Lower leg skin (tissue), 3 donors: ENCODE results near the gene OSBPL9.

Experiments
- CTCF ChIP-seq, 3 donors: fragments of 450-650 bp; IDR thresholded peaks; one replicate each; pipeline ENCODE4 v1.5.1; 2016; ENCODE audit warnings: antibody characterized with exemption in 3 of 3, mild to moderate bottlenecking in 3 of 3, moderate library complexity in 2 of 3
- POLR2A ChIP-seq, 2 donors: fragments of 450-650 bp; IDR thresholded peaks; one replicate each; pipeline ENCODE4 v1.6.1; 2016 to 2017; ENCODE audit warnings: antibody characterized with exemption in 2 of 2, mild to moderate bottlenecking in 1 of 2, moderate library complexity in 1 of 2

DNA sequence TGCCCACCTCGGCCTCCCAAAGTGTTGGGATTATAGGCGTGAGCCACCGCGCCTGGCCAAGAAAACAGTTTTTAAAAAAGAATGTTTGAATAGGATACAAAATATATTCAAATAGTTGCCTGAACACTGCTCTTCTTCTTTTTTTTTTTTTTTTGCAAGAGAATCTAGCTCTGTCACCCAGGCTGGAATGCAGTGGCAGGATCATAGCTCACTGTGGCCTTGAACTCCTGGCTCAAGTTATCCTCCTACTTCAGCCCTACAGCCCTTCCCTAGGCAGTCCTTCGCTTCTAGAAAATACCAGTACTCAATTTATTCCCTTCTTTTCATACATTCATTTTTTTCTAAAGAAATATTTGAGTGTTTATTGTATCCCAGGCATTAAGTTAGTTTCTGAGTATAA is 67.9 kb downstream of the OSBPL9 start:
- TF ChIP-seq POLR2A (IDR thresholded peaks at IDR 0.05) = no peak
- no peak for TF ChIP-seq CTCF (IDR thresholded peaks at IDR 0.05)
